Common myeloid progenitor, CD34-positive (primary cell): ENCODE measurements around the gene THBS4.

Source experiments
- CTCF ChIA-PET: fragments of 350-600 bp; sonication (Branson Sonifier 250); formaldehyde crosslinking; loops from one replicate; lab custom pipeline; 2021; ENCODE audit warnings: antibody characterized with exemption; lab: Charles Lee
- POLR2A ChIA-PET: fragments of 350-600 bp; sonication (Branson Sonifier 250); formaldehyde crosslinking; loops from one replicate; lab custom pipeline; 2021; ENCODE audit warnings: antibody characterized with exemption; lab: Charles Lee
- DNase-seq, 3 donors: peaks; one replicate each; pipeline versions ENCODE4 v3.0.0 to v3.0.0-alpha.2; 2013
- H3K27ac ChIP-seq, 2 experiments: 1 replicate in 1 of 2; 2 replicates in 1 of 2; pipeline ENCODE4 v1.7.0; 2013; ENCODE audit warnings: inconsistent platforms in 2 of 2, low read length in 2 of 2, mild to moderate bottlenecking in 2 of 2, low read depth in 1 of 2, moderate library complexity in 1 of 2; ENCODE audit not compliant: severe bottlenecking in 2 of 2, insufficient read depth in 1 of 2, poor library complexity in 1 of 2
- H3K27me3 ChIP-seq, 5 experiments: replicated peaks in 2 of 5; 1 replicate in 3 of 5; 2 replicates in 2 of 5; pipeline versions ENCODE4 v1.6.1 to v1.7.0; 2013; ENCODE audit warnings: low read length in 4 of 5, mild to moderate bottlenecking in 2 of 5, moderate library complexity in 2 of 5, inconsistent platforms in 1 of 5; ENCODE audit not compliant: insufficient read depth in 5 of 5, control insufficient read depth in 4 of 5
- H3K36me3 ChIP-seq, 4 experiments: 1 replicate in 2 of 4; 2 replicates in 2 of 4; pipeline versions ENCODE4 v1.6.1 to v1.7.0; 2013; ENCODE audit warnings: low read length in 3 of 4, control low read depth in 1 of 4, mild to moderate bottlenecking in 1 of 4; ENCODE audit not compliant: control insufficient read depth in 4 of 4, insufficient read depth in 4 of 4
- H3K4me1 ChIP-seq, 4 experiments: 1 replicate in 3 of 4; 2 replicates in 1 of 4; pipeline versions ENCODE4 v1.6.1 to v1.7.1; 2013; ENCODE audit warnings: low read length in 3 of 4, mild to moderate bottlenecking in 3 of 4, control low read depth in 1 of 4, inconsistent platforms in 1 of 4, moderate library complexity in 1 of 4; ENCODE audit not compliant: control insufficient read depth in 4 of 4, insufficient read depth in 4 of 4; ENCODE audit errors: control extremely low read depth in 1 of 4
- H3K4me3 ChIP-seq, 7 experiments: 1 replicate in 4 of 7; 2 replicates in 3 of 7; pipeline versions ENCODE4 v1.5.1 to v1.7.0; 2013; ENCODE audit warnings: mild to moderate bottlenecking in 7 of 7, low read length in 6 of 7, moderate library complexity in 6 of 7, inconsistent platforms in 2 of 7, low read depth in 2 of 7, control low read depth in 1 of 7; ENCODE audit not compliant: insufficient read depth in 4 of 7, control insufficient read depth in 1 of 7; ENCODE audit errors: extremely low read depth in 1 of 7
- H3K9me3 ChIP-seq, 5 experiments: 1 replicate in 4 of 5; 2 replicates in 1 of 5; pipeline versions ENCODE4 v1.6.1 to v1.7.1; 2013; ENCODE audit warnings: low read length in 4 of 5, mild to moderate bottlenecking in 2 of 5, inconsistent platforms in 1 of 5, low read depth in 1 of 5, moderate library complexity in 1 of 5; ENCODE audit not compliant: control insufficient read depth in 4 of 5, insufficient read depth in 2 of 5; ENCODE audit errors: control extremely low read depth in 1 of 5
- WGBS: methylation state at CpG from one replicate; pipeline ENCODE4 v1.1.5; 2013; ENCODE audit not compliant: insufficient coverage; 5-methylcytosine and 5-hydroxymethylcytosine counted together

THBS4 gene

GRCh38 chr5:80068775-80069174 is 33.6 kb downstream of the THBS4 start:
- Histone ChIP-seq H3K4me3 (no peak overlapping the region), H3K27me3 (peaks cover 0 to 4% (median 0%) of the 10 kb centered on the region in 5 experiments), H3K27ac (no peak overlapping the region), H3K9me3 (no peaks in the 10 kb centered on the region), H3K4me1 (peaks cover 0 to 11% (median 1%) of the 10 kb centered on the region in 4 experiments), H3K36me3 (no peaks in the 10 kb centered on the region)
- ChIA-PET CTCF (no interaction called here), POLR2A (no interaction called here)
- DNase-seq, result no peak
- WGBS, result 97% methylated on average over 4 of the region's 4 CpGs

GRCh38 chr5:80069251-80069800 is 34.2 kb downstream of the THBS4 start:
- no peak overlapping the region for H3K27ac ChIP-seq
- no peaks in the 10 kb centered on the region for H3K9me3 ChIP-seq
- H3K4me1 ChIP-seq, result peaks cover 0 to 11% (median 1%) of the 10 kb centered on the region in 4 experiments
- peaks cover 0 to 2% (median 0%) of the 10 kb centered on the region in 5 experiments for H3K27me3 ChIP-seq
- CTCF ChIA-PET, result interaction anchor here (1.1 kb wide), 1 partner anchor 14 kb away, joined by 3 read pairs; no protein-coding TSS in a partner anchor
- H3K4me3 ChIP-seq, result no peak overlapping the region
- DNase-seq, result no peak
- 94% methylated on average over 2 of the region's 4 CpGs for WGBS
- POLR2A ChIA-PET, result no interaction called here
- H3K36me3 ChIP-seq, result no peaks in the 10 kb centered on the region

- Histone ChIP-seq H3K4me3 (no peak overlapping the region), H3K4me1 (peaks cover 0 to 11% (median 1%) of the 10 kb centered on the region in 4 experiments), H3K36me3 (no peaks in the 10 kb centered on the region), H3K27ac (no peak overlapping the region), H3K27me3 (peaks cover 0 to 2% (median 0%) of the 10 kb centered on the region in 5 experiments), H3K9me3 (no peaks in the 10 kb centered on the region)
- WGBS, result no CpG with 5 or more reads among the region's 3 CpGs
- ChIA-PET CTCF (interaction anchor here (1.1 kb wide), 1 partner anchor 13 kb away, joined by 3 read pairs; no protein-coding TSS in a partner anchor), POLR2A (no interaction called here)
- DNase-seq, result no peak
These were observed 34.8 kb downstream of the THBS4 start for GRCh38 chr5:80069918-80070318.

GRCh38 chr5:80070338-80071056 is 35.3 kb downstream of the THBS4 start:
- peaks cover 0 to 2% (median 0%) of the 10 kb centered on the region in 5 experiments for H3K27me3 ChIP-seq
- DNase-seq, result no peak
- no peaks in the 10 kb centered on the region for H3K9me3 ChIP-seq
- peaks cover 0 to 11% (median 1%) of the 10 kb centered on the region in 4 experiments for H3K4me1 ChIP-seq
- no peak overlapping the region for H3K27ac ChIP-seq
- POLR2A ChIA-PET, result no interaction called here
- no peak overlapping the region for H3K4me3 ChIP-seq
- CTCF ChIA-PET, result interaction anchor here (1.1 kb wide), 1 partner anchor 13 kb away, joined by 3 read pairs; no protein-coding TSS in a partner anchor
- no peaks in the 10 kb centered on the region for H3K36me3 ChIP-seq
- 86% methylated on average over 9 of the region's 10 CpGs for WGBS

- ChIA-PET POLR2A (no interaction called here), CTCF (interaction anchor here (0.6 kb wide), 1 partner anchor 157 kb away, joined by 3 read pairs; no protein-coding TSS in a partner anchor)
- 95% methylated on average over 2 of the region's 2 CpGs for WGBS
These were observed 36.4 kb downstream of the THBS4 start for GRCh38 chr5:80071510-80072021.

GRCh38 chr5:80072103-80073073 is 37.2 kb downstream of the THBS4 start:
- Histone ChIP-seq H3K27me3 (peaks cover 0 to 2% (median 0%) of the 10 kb centered on the region in 5 experiments), H3K36me3 (no peaks in the 10 kb centered on the region), H3K27ac (no peak overlapping the region), H3K9me3 (no peaks in the 10 kb centered on the region), H3K4me3 (no peak overlapping the region), H3K4me1 (peaks cover 0 to 11% (median 1%) of the 10 kb centered on the region in 4 experiments)
- POLR2A ChIA-PET, result no interaction called here
- CTCF ChIA-PET, result interaction anchor here (0.6 to 1.4 kb wide), 2 partner anchors 11 to 156 kb away, joined by 3 to 4 read pairs; no protein-coding TSS in a partner anchor
- no peak for DNase-seq
- WGBS, result 100% methylated on average over 8 of the region's 10 CpGs

More at GRCh38 chr5:80071510-80072021, 36.4 kb downstream of the THBS4 start:
- Histone ChIP-seq H3K27ac (no peak overlapping the region), H3K9me3 (no peaks in the 10 kb centered on the region), H3K4me1 (peaks cover 0 to 11% (median 1%) of the 10 kb centered on the region in 4 experiments), H3K4me3 (no peak overlapping the region), H3K36me3 (no peaks in the 10 kb centered on the region), H3K27me3 (peaks cover 0 to 2% (median 0%) of the 10 kb centered on the region in 5 experiments)
- no peak for DNase-seq
